CD14-positive monocyte (primary cell): ENCODE data around the gene CAPN11. TPM values are rescaled to one million over a fixed set of nuclear protein-coding genes. Genes with fewer than 3 reads are reported as not detected.

ENCODE experiments used
- DNase-seq, 3 donors: peaks; one replicate each; pipeline ENCODE4 v3.0.0-alpha.2; 2011 to 2022
- H2AFZ ChIP-seq: 2 replicates; pipeline ENCODE4 v1.6.0; 2012; ENCODE audit warnings: mild to moderate bottlenecking, low read depth, low read length, inconsistent platforms; ENCODE audit not compliant: insufficient read depth, poor library complexity, severe bottlenecking
- H3K27ac ChIP-seq, 2 donors: 1 replicate in 1 of 2; 2 replicates in 1 of 2; pipeline ENCODE4 v1.5.1; 2012 to 2013; ENCODE audit warnings: low read length in 2 of 2, control low read depth in 1 of 2, inconsistent platforms in 1 of 2, low read depth in 1 of 2, mild to moderate bottlenecking in 1 of 2
- H3K27me3 ChIP-seq, 2 donors: one replicate each; pipeline versions ENCODE4 v1.6.0 to v1.6.1; 2011 to 2013; ENCODE audit warnings: low read length in 2 of 2; ENCODE audit not compliant: control insufficient read depth in 2 of 2, insufficient read depth in 2 of 2
- H3K36me3 ChIP-seq, 2 donors: replicated peaks in 1 of 2; 1 replicate in 1 of 2; 2 replicates in 1 of 2; pipeline versions ENCODE4 v1.5.1 to v1.6.1; 2012 to 2013; ENCODE audit warnings: low read length in 2 of 2, control low read depth in 1 of 2, inconsistent platforms in 1 of 2, mild to moderate bottlenecking in 1 of 2; ENCODE audit not compliant: insufficient read depth in 2 of 2, control insufficient read depth in 1 of 2
- H3K4me1 ChIP-seq, 2 donors: 1 replicate in 1 of 2; 2 replicates in 1 of 2; pipeline versions ENCODE4 v1.5.1 to v1.6.1; 2012 to 2013; ENCODE audit warnings: low read length in 2 of 2, control low read depth in 1 of 2, inconsistent platforms in 1 of 2, mild to moderate bottlenecking in 1 of 2, moderate library complexity in 1 of 2; ENCODE audit not compliant: insufficient read depth in 2 of 2, control insufficient read depth in 1 of 2
- H3K4me2 ChIP-seq: replicated peaks from 2 replicates; pipeline ENCODE3; 2012; ENCODE audit warnings: low read length, moderate library complexity, mild to moderate bottlenecking; ENCODE audit not compliant: poor library complexity, severe bottlenecking; ENCODE audit errors: extremely low read depth
- H3K4me3 ChIP-seq, 3 experiments: fragments of 200-600 bp in 1 of 3; sonication (generic) in 1 of 3; replicated peaks in 1 of 3; 1 replicate in 2 of 3; 2 replicates in 1 of 3; pipeline ENCODE4 v1.5.1; 2011 to 2013; ENCODE audit warnings: low read length in 3 of 3, mild to moderate bottlenecking in 3 of 3, control low read depth in 2 of 3, low read depth in 2 of 3, inconsistent platforms in 1 of 3, moderate library complexity in 1 of 3
- H3K79me2 ChIP-seq: 2 replicates; pipeline ENCODE4 v1.6.0; 2012; ENCODE audit warnings: mild to moderate bottlenecking, control low read depth, inconsistent platforms, low read length, moderate library complexity; ENCODE audit not compliant: insufficient read depth
- H3K9ac ChIP-seq: 2 replicates; pipeline ENCODE4 v1.6.0; 2017; ENCODE audit warnings: low read length, mild to moderate bottlenecking; ENCODE audit not compliant: insufficient read depth, poor library complexity, severe bottlenecking
- H3K9me3 ChIP-seq, 2 donors: replicated peaks in 1 of 2; 1 replicate in 1 of 2; 2 replicates in 1 of 2; pipeline versions ENCODE4 v1.5.1 to v1.6.1; 2012 to 2013; ENCODE audit warnings: low read length in 2 of 2, control low read depth in 1 of 2; ENCODE audit not compliant: control insufficient read depth in 1 of 2, insufficient read depth in 1 of 2
- H4K20me1 ChIP-seq: 2 replicates; pipeline ENCODE4 v1.6.0; 2012; ENCODE audit warnings: mild to moderate bottlenecking, low read length, control low read depth, moderate library complexity; ENCODE audit not compliant: insufficient read depth
- H3K27ac Mint-ChIP-seq, 7 donors: one replicate each; pipeline ENCODE4 v1.8.0; 2020; ENCODE audit warnings: mild to moderate bottlenecking in 7 of 7, mixed read lengths in 7 of 7, moderate library complexity in 6 of 7, inconsistent platforms in 2 of 7
- H3K27me3 Mint-ChIP-seq, 3 donors: one replicate each; pipeline ENCODE4 v1.8.0; 2021 to 2022; ENCODE audit warnings: low read depth in 3 of 3, mild to moderate bottlenecking in 3 of 3, mixed read lengths in 3 of 3, moderate library complexity in 3 of 3, inconsistent platforms in 1 of 3
- H3K36me3 Mint-ChIP-seq, 2 donors: one replicate each; pipeline ENCODE4 v1.8.0; 2020; ENCODE audit warnings: mixed read lengths in 2 of 2, inconsistent platforms in 1 of 2, mild to moderate bottlenecking in 1 of 2
- H3K4me1 Mint-ChIP-seq: one replicate; pipeline ENCODE4 v1.8.0; 2020; ENCODE audit warnings: mild to moderate bottlenecking, mixed read lengths
- H3K4me3 Mint-ChIP-seq, 2 donors: one replicate each; pipeline ENCODE4 v1.8.0; 2020; ENCODE audit warnings: mild to moderate bottlenecking in 2 of 2, mixed read lengths in 2 of 2, moderate library complexity in 1 of 2
- H3K9me3 Mint-ChIP-seq, 7 donors: one replicate each; pipeline ENCODE4 v1.8.0; 2020 to 2022; ENCODE audit warnings: mixed read lengths in 7 of 7, mild to moderate bottlenecking in 6 of 7, moderate library complexity in 6 of 7, inconsistent platforms in 2 of 7
- WGBS: methylation state at CpG from one replicate; pipeline ENCODE4 v1.1.5; 2013; ENCODE audit warnings: missing lambda C conversion rate; ENCODE audit not compliant: insufficient coverage; 5-methylcytosine and 5-hydroxymethylcytosine counted together
- intact Hi-C, 2 donors: fragments of 100-400 bp; cut with micrococcal nuclease; formaldehyde crosslinking; loops; one replicate each; pipeline versions ENCODE4 v1.15.0 to v1.15.1; 2023
- polyA plus RNA-seq, 3 donors: library from polyadenylated mRNA; depleted of rRNA in 1 of 3; unstranded in 2 of 3; stranded (reverse) in 1 of 3; fragments of 300-500 nt in 2 of 3; fragments of >200 nt in 1 of 3; fragmentation: Illumina TruSeq in 2 of 3; gene quantifications; 1 replicate in 2 of 3; 2 replicates in 1 of 3; pipeline ENCODE4 v1.2.3, GENCODE V29; 2012 to 2021
- TF ChIP-seq, protein P1 (sequence below): fragments of 200-600 bp; IDR thresholded peaks from one replicate; pipeline ENCODE4 v1.8.0; 2022; ENCODE audit warnings: antibody characterized with exemption, mild to moderate bottlenecking

CAPN11 gene
- polyA plus RNA-seq, 3 donors, result 0.11 TPM; not detected in 2

GRCh38 chr6:44149369-44150012 is 9.1 kb upstream of the CAPN11 start:
- Histone ChIP-seq H3K36me3 (peaks cover 29 to 51% of the 10 kb centered on the region in 2 donors), H2AFZ (no peak overlapping the region), H3K79me2 (no peaks in the 10 kb centered on the region), H4K20me1 (peaks cover 11% of the 10 kb centered on the region), H3K9me3 (no peaks in the 10 kb centered on the region), H3K4me2 (no peak overlapping the region), H3K4me3 (no peak overlapping the region), H3K27me3 (no peaks in the 10 kb centered on the region), H3K27ac (no peak overlapping the region), H3K4me1 (peaks cover 0 to 4% of the 10 kb centered on the region in 2 donors), H3K9ac (no peak overlapping the region)
- H3K36me3 Mint-ChIP-seq, result peaks cover 49% of the 10 kb centered on the region in 2 donors
- 91% methylated on average over 4 of the region's 7 CpGs for WGBS
- no peak for DNase-seq
- no peak overlapping the region for H3K4me3 Mint-ChIP-seq
- peaks cover 4% of the 10 kb centered on the region for H3K4me1 Mint-ChIP-seq
- H3K9me3 Mint-ChIP-seq, result peaks cover 0 to 2% (median 0%) of the 10 kb centered on the region in 7 donors
- peaks cover 0 to 6% (median 2%) of the 10 kb centered on the region in 3 donors for H3K27me3 Mint-ChIP-seq
- no peak overlapping the region for H3K27ac Mint-ChIP-seq
- intact Hi-C loops, result loop anchor here in 1 of 2 donors (2.0 kb wide), 1 partner anchor 53 kb away; no protein-coding TSS in a partner anchor
- TF ChIP-seq, protein P1, sequence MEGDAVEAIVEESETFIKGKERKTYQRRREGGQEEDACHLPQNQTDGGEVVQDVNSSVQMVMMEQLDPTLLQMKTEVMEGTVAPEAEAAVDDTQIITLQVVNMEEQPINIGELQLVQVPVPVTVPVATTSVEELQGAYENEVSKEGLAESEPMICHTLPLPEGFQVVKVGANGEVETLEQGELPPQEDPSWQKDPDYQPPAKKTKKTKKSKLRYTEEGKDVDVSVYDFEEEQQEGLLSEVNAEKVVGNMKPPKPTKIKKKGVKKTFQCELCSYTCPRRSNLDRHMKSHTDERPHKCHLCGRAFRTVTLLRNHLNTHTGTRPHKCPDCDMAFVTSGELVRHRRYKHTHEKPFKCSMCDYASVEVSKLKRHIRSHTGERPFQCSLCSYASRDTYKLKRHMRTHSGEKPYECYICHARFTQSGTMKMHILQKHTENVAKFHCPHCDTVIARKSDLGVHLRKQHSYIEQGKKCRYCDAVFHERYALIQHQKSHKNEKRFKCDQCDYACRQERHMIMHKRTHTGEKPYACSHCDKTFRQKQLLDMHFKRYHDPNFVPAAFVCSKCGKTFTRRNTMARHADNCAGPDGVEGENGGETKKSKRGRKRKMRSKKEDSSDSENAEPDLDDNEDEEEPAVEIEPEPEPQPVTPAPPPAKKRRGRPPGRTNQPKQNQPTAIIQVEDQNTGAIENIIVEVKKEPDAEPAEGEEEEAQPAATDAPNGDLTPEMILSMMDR, result no peak

GRCh38 chr6:44150317-44150917 is 8.2 kb upstream of the CAPN11 start:
- no peak overlapping the region for H3K4me3 Mint-ChIP-seq
- intact Hi-C loops, result loop anchor here in 1 of 2 donors (2.0 kb wide), 1 partner anchor 54 kb away; no protein-coding TSS in a partner anchor
- peaks cover 0 to 6% (median 2%) of the 10 kb centered on the region in 3 donors for H3K27me3 Mint-ChIP-seq
- TF ChIP-seq, protein P1, result no peak
- no peaks in the 10 kb centered on the region for H3K27me3 ChIP-seq
- WGBS, result 100% methylated on average over 2 of the region's 3 CpGs
- peaks cover 0 to 2% (median 0%) of the 10 kb centered on the region in 7 donors for H3K9me3 Mint-ChIP-seq
- H3K9ac ChIP-seq, result no peak overlapping the region
- no peaks in the 10 kb centered on the region for H3K79me2 ChIP-seq
- H2AFZ ChIP-seq, result no peak overlapping the region
- peaks cover 29 to 50% of the 10 kb centered on the region in 2 donors for H3K36me3 ChIP-seq
- peaks cover 11% of the 10 kb centered on the region for H4K20me1 ChIP-seq
- no peak for DNase-seq
- peaks cover 4% of the 10 kb centered on the region for H3K4me1 Mint-ChIP-seq
- H3K27ac Mint-ChIP-seq, result no peak overlapping the region
- no peak overlapping the region for H3K27ac ChIP-seq
- no peak overlapping the region for H3K4me2 ChIP-seq
- no peaks in the 10 kb centered on the region for H3K9me3 ChIP-seq
- H3K4me1 ChIP-seq, result peaks cover 0 to 4% of the 10 kb centered on the region in 2 donors
- H3K36me3 Mint-ChIP-seq, result peaks cover 46 to 47% of the 10 kb centered on the region in 2 donors
- H3K4me3 ChIP-seq, result no peak overlapping the region
